ENCODE measurements around the gene LECT2.

Gene LECT2

GRCh38 chr5:135978212-135978631 is 23.4 kb upstream of the LECT2 start:
- DNase-seq (ENCODE audit: low spot score): no peak

GRCh38 chr5:135977375-135977928 is 22.7 kb upstream of the LECT2 start:
- DNase-seq (ENCODE audit: low spot score): no peak

GRCh38 chr5:135976216-135976615 is 21.4 kb upstream of the LECT2 start:
- DNase-seq (ENCODE audit: low spot score): no peak

- DNase-seq (ENCODE audit: low spot score): no peak
Measured at GRCh38 chr5:135975122-135975521, 20.3 kb upstream of the LECT2 start.

- no peak for DNase-seq (ENCODE audit: low spot score)
Measured at GRCh38 chr5:135974021-135974600, 19.3 kb upstream of the LECT2 start.

GRCh38 chr5:135973323-135974020 is 18.7 kb upstream of the LECT2 start:
- DNase-seq (ENCODE audit: low spot score): peak; percentile 47

GRCh38 chr5:135971701-135972100 is 16.9 kb upstream of the LECT2 start:
- no peak for DNase-seq (ENCODE audit: low spot score)

GRCh38 chr5:135966790-135967189 is 12.0 kb upstream of the LECT2 start:
- no peak for DNase-seq (ENCODE audit: low spot score)

- no peak for DNase-seq (ENCODE audit: low spot score)
Measured at GRCh38 chr5:135966165-135966564, 11.4 kb upstream of the LECT2 start.

GRCh38 chr5:135965504-135965903 is 10.7 kb upstream of the LECT2 start:
- no peak for DNase-seq (ENCODE audit: low spot score)

GRCh38 chr5:135964670-135965320 is 10.0 kb upstream of the LECT2 start:
- no peak for DNase-seq (ENCODE audit: low spot score)

GRCh38 chr5:135955525-135955924 is 742 bp upstream of the LECT2 start:
- DNase-seq (ENCODE audit: low spot score): no peak

- no peak for DNase-seq (ENCODE audit: low spot score)
Measured at GRCh38 chr5:135953850-135954249, 933 bp downstream of the LECT2 start.

GRCh38 chr5:135952683-135953082 is 2.1 kb downstream of the LECT2 start:
- no peak for DNase-seq (ENCODE audit: low spot score)

GRCh38 chr5:135951807-135952206 is 3.0 kb downstream of the LECT2 start:
- no peak for DNase-seq (ENCODE audit: low spot score)

- DNase-seq (ENCODE audit: low spot score): no peak
Measured at GRCh38 chr5:135951257-135951656, 3.5 kb downstream of the LECT2 start.

- DNase-seq (ENCODE audit: low spot score): peak; percentile 31
Measured at GRCh38 chr5:135950611-135951010, 4.2 kb downstream of the LECT2 start.

- DNase-seq (ENCODE audit: low spot score): peak; percentile 51
Measured at GRCh38 chr5:135944967-135945560, 9.7 kb downstream of the LECT2 start.

GRCh38 chr5:135944564-135944963 is 10.2 kb downstream of the LECT2 start:
- DNase-seq (ENCODE audit: low spot score): no peak

- no peak for DNase-seq (ENCODE audit: low spot score)
Measured at GRCh38 chr5:135942202-135942771, 12.5 kb downstream of the LECT2 start.

GRCh38 chr5:135941711-135942110 is 13.1 kb downstream of the LECT2 start:
- DNase-seq (ENCODE audit: low spot score): no peak

- no peak for DNase-seq (ENCODE audit: low spot score)
Measured at GRCh38 chr5:135937245-135937911, 17.4 kb downstream of the LECT2 start.

Measured in AG08396 (cell line).